HAP-1 (cell line): ENCODE results near the gene MARCHF4.
A peak's percentile ranks its signal among the peaks of the same experiment; 100 is the strongest.

Source experiments
- DNase-seq, 2 experiments: peaks; one replicate each; pipeline ENCODE4 v3.0.0-alpha.2; 2016 to 2020; ENCODE audit warnings: low spot score in 2 of 2
- H3K27me3 ChIP-seq: fragments of 250-450 bp; sonication (Bioruptor Pico); 2 replicates; pipeline ENCODE4 v1.5.1; 2020; ENCODE audit warnings: low read depth, mild to moderate bottlenecking, moderate library complexity
- H3K36me3 ChIP-seq: fragments of 250-450 bp; sonication (Bioruptor Pico); replicated peaks from 2 replicates; pipeline ENCODE4 v1.5.1; 2020; ENCODE audit warnings: mild to moderate bottlenecking
- H3K4me1 ChIP-seq: fragments of 250-450 bp; sonication (Bioruptor Pico); 2 replicates; pipeline ENCODE4 v1.5.1; 2020; ENCODE audit warnings: mild to moderate bottlenecking
- H3K4me3 ChIP-seq: fragments of 250-450 bp; sonication (Bioruptor Pico); 2 replicates; pipeline ENCODE4 v1.5.1; 2020; ENCODE audit warnings: mild to moderate bottlenecking, moderate library complexity
- H3K9me3 ChIP-seq: fragments of 250-450 bp; sonication (Bioruptor Pico); 2 replicates; pipeline ENCODE4 v1.5.1; 2020; ENCODE audit warnings: mild to moderate bottlenecking, moderate library complexity
- in situ Hi-C: fragments of 300-500 bp; cut with MboI; formaldehyde crosslinking; loops from 3 replicates; pipeline ENCODE4 v1.14.3; 2020; ENCODE audit warnings: low sequenced_read_pairs, inconsistent platforms, mixed read lengths

Gene MARCHF4

DNA sequence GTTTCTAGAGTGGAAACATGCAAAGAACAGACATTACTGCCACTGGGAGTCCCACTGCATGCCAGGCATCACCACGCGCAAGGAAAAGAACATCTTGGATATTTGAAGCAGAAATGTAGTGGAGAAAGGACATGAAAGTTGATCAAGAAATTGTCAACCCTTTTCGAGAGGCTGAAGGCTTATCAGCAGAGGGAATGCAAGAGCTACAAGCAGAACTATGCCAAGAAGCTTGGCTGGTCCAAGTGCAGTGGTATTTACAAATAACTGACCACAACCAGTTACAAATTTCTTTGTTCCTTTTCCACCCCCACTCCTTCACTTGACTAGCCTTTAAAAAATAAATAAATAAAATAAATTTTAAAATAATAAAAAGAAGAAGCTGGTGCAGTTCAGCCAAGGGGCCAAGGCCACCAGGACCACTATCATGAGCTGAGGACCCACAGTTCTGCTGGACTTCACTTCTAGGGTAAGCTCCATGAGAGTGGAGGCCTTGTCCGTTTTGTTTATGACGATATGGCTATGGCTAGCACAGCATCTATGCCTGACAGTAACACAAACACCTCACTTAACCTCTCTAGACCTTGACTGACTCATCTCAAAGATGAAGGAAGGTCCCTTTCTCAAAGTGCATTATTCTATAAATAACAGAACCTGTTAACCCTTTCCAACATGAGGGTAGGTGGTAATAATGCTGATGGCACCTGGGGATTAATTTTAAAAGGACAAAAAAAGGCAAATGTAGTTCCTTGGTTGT is 20.9 kb downstream of the MARCHF4 start:
- no peak overlapping the region for H3K4me3 ChIP-seq
- H3K27me3 ChIP-seq, result no peaks in the 10 kb centered on the region; the same call in 1 of the 2 replicates
- in situ Hi-C loops, result no loop called here
- no peaks in the 10 kb centered on the region for H3K9me3 ChIP-seq
- H3K36me3 ChIP-seq, result no peaks in the 10 kb centered on the region
- H3K4me1 ChIP-seq, result no peaks in the 10 kb centered on the region
- no peak for DNase-seq

DNA sequence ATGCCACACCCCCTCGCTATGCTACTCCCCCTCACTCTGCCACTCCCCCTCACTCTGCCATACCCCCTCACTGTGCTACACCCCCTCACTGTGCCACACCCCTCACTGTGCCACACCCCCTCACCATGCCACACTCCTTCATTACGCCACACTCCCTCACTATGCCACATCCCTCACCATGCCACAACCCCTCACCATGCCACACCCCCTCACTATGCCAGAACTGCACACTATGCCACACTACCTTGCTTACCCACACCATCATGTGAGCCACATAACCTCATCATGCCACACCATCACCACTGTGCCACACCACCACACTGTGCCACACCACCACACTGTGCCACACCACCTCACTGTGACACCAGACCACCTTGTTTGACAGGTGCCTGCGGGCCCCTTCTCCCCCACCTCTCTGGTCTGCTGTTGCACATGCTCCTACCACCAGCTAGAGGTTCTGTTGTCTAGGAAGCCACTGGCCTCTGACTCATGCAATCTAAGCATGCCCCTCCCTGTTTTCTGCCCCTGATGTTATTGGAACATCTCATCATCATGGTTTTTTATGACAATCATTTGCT is 22.0 kb downstream of the MARCHF4 start:
- no peaks in the 10 kb centered on the region; the same call in 1 of the 2 replicates for H3K27me3 ChIP-seq
- no peak overlapping the region for H3K4me3 ChIP-seq
- in situ Hi-C loops, result no loop called here
- H3K4me1 ChIP-seq, result no peaks in the 10 kb centered on the region
- no peaks in the 10 kb centered on the region for H3K9me3 ChIP-seq
- H3K36me3 ChIP-seq, result no peaks in the 10 kb centered on the region
- DNase-seq, result no peak

DNA sequence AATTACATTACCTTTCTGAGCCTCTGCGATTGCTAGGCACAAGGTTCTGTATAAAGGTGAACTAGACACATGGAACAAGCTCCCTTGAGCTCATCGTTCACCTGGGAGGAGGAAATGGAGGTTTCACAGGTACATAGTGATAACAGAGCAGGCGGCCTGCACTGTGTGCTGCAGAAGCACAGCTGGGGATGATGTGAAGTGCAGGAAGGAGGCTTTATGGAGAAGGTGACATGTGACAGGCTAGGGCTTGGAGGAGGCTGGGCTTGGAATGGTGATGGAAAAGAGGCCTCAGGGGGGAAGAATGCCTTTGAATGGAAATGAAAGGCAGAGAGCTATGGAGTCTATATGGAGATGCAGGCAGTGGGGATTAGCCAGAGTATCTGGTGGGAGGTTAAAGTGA is 22.9 kb downstream of the MARCHF4 start:
- in situ Hi-C loops, result no loop called here
- Histone ChIP-seq H3K27me3 (no peaks in the 10 kb centered on the region), H3K4me1 (no peaks in the 10 kb centered on the region), H3K9me3 (no peaks in the 10 kb centered on the region), H3K4me3 (no peak overlapping the region), H3K36me3 (no peaks in the 10 kb centered on the region)
- no peak for DNase-seq

DNA sequence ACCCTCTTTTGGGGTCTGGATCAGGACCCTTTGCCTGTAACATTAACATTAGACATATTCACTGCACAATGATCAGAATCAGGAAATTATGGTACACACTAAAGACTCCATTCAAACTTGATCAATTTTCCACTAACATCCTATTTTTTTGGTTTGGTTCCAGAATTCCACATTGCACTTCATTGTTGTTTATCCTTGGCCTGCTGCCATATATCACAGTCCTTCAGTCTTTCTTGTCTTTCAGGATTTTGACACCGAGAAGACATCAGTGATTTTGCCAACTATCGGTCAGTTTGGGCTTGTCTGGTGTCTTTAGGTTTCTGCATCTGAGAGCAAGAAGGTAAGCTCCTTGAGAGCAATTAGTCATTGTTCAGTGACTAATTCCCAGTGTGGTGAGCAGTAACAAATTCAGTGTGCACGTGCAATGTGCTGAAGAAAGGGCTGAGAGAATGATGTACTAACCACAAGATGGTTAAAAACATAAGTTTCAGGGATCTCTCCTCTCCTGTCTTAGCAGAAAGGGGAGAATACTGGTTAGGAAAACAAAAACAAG is 23.5 kb downstream of the MARCHF4 start:
- no peaks in the 10 kb centered on the region for H3K36me3 ChIP-seq
- no peak overlapping the region for H3K4me3 ChIP-seq
- H3K4me1 ChIP-seq, result no peaks in the 10 kb centered on the region
- H3K27me3 ChIP-seq, result no peaks in the 10 kb centered on the region
- no peaks in the 10 kb centered on the region for H3K9me3 ChIP-seq
- DNase-seq, result no peak
- in situ Hi-C loops, result no loop called here

DNA sequence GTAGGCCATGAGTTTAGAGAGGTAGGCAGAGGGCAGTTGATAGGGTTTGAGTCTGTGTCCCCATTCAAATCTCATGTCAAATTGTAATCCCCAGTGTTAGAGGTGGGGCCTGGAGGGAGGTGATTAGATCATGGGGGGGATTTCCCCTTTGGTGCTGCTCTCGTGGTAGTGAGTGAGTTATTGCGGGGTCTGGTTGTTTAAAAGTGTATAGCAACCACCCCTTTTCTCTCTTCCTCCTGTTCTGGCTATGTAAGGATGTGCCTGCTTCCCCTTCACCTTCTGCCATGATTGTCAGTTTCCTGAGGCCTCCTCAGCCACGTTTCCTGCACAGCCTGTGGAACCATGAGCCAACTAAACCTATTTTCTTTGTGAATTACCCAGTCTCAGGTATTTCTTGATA is 25.5 kb downstream of the MARCHF4 start:
- Histone ChIP-seq H3K4me1 (no peaks in the 10 kb centered on the region), H3K27me3 (no peaks in the 10 kb centered on the region), H3K4me3 (no peak overlapping the region), H3K36me3 (no peaks in the 10 kb centered on the region), H3K9me3 (no peaks in the 10 kb centered on the region)
- in situ Hi-C loops, result no loop called here
- DNase-seq, result no peak

DNA sequence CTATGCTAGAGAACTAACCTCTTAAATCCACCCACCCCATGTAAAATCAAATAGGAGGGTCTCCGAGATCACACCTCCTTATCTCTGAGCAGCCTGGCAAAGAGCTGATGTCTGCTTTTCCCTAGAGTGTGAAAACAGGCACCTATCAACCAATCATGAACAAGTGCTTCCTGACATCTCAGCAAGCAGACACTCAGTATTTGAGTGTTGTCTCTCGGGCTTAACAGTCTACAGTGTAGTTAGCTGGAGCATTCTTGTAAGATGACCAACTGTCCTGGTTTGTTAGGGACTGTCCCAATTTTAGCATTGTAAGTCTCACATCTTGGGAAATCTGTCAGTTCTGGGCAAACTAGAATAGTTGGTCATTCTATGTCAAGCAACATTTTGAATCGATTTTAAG is 26.4 kb downstream of the MARCHF4 start:
- in situ Hi-C loops, result no loop called here
- H3K4me3 ChIP-seq, result no peak overlapping the region
- H3K9me3 ChIP-seq, result no peaks in the 10 kb centered on the region
- no peaks in the 10 kb centered on the region for H3K27me3 ChIP-seq
- H3K36me3 ChIP-seq, result no peaks in the 10 kb centered on the region
- no peak for DNase-seq
- H3K4me1 ChIP-seq, result no peaks in the 10 kb centered on the region

DNA sequence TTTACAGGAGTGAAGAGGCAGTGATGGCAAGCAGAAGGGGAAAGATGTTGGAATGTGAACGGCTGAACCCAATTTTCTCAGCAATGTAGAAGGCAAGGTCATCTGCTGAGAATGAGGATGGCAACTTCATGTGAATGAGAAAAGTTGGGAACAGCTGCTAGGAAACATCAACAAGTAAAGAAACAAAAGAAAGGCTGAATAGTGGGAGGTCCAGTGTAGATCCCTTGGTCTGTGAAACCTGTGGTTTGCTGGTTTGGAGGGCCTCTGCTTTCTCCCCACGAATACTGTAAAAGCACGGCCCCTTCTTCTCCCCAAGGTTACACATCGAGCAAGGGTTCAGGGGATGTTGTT is 27.4 kb downstream of the MARCHF4 start:
- Histone ChIP-seq H3K27me3 (no peaks in the 10 kb centered on the region), H3K36me3 (no peaks in the 10 kb centered on the region), H3K4me3 (no peak overlapping the region), H3K9me3 (no peaks in the 10 kb centered on the region), H3K4me1 (peaks cover 4% of the 10 kb centered on the region)
- no peak for DNase-seq
- in situ Hi-C loops, result no loop called here

DNA sequence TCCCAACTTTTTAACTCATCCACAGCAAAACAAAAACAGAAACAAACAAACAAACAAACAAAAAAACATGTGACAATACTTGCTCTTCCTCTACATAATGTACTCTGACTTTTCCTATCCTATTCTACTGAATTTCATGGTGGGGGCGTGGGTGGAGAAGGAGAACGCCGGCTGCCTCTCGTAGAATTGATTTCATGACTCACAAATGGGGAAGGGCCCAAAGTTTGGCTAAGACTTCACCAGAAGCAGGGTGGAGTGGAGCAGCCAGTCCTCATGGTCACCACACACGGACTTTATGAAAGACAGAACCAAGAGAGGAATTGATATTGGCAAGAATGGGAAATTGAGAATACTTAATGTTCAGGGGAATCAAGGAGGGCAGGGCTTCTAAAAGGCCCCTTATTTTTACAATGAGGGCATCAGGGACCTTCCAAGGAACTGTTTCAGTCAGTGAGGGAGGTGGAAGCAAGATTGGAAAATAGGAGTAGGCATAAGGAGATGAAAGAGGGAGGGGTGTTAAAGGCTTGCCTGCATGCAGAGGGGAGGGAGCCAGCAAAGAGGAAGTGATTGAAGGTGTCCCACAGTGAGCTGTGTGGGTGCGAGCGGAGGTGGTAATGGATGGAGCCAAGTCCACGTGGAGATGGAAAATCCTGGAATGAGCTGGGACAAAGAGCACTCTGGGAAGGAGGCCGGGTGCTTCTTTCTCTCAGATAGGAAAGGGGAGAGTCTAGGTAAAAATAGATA is 27.9 kb downstream of the MARCHF4 start:
- Histone ChIP-seq H3K4me1 (peaks cover 10% of the 10 kb centered on the region), H3K27me3 (no peaks in the 10 kb centered on the region), H3K36me3 (no peaks in the 10 kb centered on the region), H3K9me3 (no peaks in the 10 kb centered on the region), H3K4me3 (no peak overlapping the region)
- in situ Hi-C loops, result no loop called here
- no peak for DNase-seq

DNA sequence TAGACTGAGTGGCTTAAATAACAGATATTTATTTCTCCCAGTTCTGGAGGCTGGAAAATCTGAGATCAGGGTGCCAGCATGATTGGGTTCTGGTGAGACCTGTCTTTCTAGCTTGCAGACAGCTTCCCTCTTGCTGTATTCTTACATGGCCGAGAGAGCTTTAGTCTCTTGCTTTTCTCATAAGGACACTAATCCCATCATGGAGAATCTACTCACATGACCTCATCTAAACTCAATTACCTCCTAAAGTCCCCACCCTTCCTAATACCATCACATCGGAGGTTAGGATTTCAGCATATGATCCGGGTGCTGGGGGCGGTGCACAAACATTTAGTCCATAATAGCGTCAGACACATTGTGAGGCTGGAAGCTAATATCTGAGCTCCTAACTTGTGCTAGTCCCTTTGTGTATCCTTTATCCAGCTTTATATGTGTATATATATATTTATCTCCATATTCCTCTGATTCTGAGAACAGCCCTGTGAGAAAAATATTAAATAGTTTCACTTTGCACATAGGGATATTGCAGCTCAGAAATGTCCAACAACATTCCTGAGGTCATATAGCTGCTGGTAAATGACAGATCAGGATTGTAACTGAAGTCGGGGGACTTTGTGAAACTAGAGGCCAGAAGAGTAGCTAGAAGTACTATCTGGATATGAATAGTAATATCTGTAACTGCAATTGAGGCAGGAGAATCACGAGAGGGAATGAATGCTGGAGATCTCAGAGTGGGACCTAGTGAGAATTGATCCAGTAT is 28.9 kb downstream of the MARCHF4 start:
- peaks cover 11% of the 10 kb centered on the region for H3K4me1 ChIP-seq
- no peak for DNase-seq
- no peaks in the 10 kb centered on the region for H3K36me3 ChIP-seq
- H3K9me3 ChIP-seq, result no peaks in the 10 kb centered on the region
- no peak overlapping the region for H3K4me3 ChIP-seq
- H3K27me3 ChIP-seq, result no peaks in the 10 kb centered on the region
- in situ Hi-C loops, result no loop called here

DNA sequence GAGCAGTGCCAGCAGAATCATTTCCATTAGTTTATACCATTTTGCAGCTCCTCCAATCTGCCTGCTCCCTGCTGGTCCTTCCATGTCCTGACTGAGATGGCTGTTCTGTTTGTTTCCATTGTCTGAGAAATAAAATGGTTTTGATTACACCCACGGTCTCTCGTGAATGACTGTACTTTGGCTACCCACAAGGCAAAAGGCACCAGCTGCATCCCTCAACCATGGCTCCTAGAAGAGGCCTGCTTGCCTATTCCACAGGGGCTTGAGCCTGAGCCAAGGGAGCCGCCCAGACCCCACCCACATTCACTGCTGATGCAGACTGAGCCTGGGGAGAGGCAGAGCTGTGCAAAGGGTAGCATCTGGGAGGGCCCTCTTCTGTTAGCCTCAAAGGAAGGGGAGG is 31.2 kb downstream of the MARCHF4 start:
- Histone ChIP-seq H3K36me3 (no peaks in the 10 kb centered on the region), H3K4me1 (peaks cover 11% of the 10 kb centered on the region), H3K27me3 (no peaks in the 10 kb centered on the region), H3K4me3 (no peak overlapping the region), H3K9me3 (no peaks in the 10 kb centered on the region)
- no peak for DNase-seq
- in situ Hi-C loops, result no loop called here

DNA sequence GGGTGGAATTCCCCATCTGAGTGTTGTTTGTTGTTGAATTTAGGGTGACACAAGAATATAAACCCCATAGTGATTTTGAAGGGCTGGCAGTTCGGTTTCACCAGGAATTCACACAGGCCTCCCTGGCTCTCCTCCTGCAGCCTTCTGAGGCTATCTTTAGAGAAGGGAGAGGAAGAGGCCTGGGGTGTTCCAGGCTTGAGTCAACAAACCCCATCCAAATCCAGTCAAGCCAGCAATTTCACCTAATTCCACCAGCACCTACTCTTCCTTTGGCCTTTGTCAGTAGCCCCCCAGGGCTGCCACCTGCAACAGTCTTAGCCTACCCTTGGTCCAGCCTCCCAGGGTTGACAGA is 32.0 kb downstream of the MARCHF4 start:
- Histone ChIP-seq H3K4me3 (no peak overlapping the region), H3K4me1 (peaks cover 14% of the 10 kb centered on the region), H3K36me3 (no peaks in the 10 kb centered on the region), H3K9me3 (no peaks in the 10 kb centered on the region), H3K27me3 (no peaks in the 10 kb centered on the region)
- no peak for DNase-seq
- in situ Hi-C loops, result no loop called here

DNA sequence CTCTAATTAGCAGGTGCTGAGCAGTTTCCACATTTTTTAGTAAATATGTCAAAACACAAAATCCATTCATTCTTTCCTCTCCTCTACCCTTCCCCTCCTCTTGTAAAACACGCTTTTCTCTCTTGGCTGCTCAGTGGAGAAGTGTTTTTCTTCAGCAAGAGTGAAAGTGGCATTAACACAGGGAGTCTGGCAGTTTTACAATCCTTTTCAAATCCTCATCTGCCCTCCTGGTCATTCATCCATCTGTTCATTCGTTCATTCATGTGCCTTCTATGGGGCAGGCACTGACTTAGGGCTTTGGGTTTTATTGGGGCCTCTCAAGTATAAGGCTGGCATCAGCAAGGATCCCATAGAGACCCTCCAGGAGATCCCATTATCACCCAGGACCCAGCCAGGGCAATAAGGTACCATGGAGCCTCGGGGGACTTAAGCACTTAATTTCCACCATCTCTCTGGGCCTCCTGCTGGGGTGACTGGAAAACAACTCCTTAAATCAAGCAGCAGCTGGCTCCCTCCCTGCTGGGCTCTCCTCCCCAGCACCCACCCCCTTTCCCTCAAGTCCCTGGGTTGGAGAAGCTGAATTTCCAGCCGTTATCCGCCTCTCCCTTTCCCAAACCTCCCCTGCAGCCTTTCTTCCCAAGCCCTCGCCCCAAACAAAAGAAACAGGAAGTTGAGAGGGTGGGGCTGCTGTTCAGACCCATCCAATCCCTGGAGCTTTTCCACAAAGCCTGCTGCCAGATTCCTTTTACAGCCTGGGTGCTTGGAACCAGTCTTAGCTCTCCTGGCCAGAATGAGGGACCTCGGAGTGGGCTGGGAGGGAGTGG is 32.6 kb downstream of the MARCHF4 start:
- peaks cover 19% of the 10 kb centered on the region for H3K4me1 ChIP-seq
- no peaks in the 10 kb centered on the region for H3K27me3 ChIP-seq
- H3K36me3 ChIP-seq, result no peaks in the 10 kb centered on the region
- H3K9me3 ChIP-seq, result no peaks in the 10 kb centered on the region
- DNase-seq, result peak; percentile 64 to 77
- in situ Hi-C loops, result no loop called here
- H3K4me3 ChIP-seq, result no peak overlapping the region

DNA sequence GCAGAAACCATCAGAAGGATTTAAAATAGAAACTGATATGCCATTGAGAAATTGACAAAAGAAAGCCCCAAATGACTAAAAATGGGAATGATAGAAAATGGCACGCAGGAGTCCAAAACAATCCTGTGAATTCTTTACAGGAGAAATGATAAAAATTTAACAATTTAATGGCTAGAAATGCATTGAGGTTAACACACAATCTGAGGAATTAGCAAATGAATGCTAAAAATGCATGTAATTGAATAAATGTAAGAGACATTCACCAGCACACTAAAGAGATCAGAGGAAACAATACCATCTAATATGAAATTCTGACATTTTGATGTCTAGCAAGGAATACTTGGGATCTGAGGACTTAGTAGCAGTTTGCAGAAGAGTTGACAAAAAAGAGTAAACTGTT is 37.0 kb downstream of the MARCHF4 start:
- Histone ChIP-seq H3K4me1 (peaks cover 20% of the 10 kb centered on the region), H3K27me3 (peaks cover 9% of the 10 kb centered on the region; the same call in 1 of the 2 replicates), H3K36me3 (no peaks in the 10 kb centered on the region), H3K9me3 (no peaks in the 10 kb centered on the region), H3K4me3 (no peak overlapping the region)
- peak in 1 of 2 experiments; percentile 78 for DNase-seq
- in situ Hi-C loops, result no loop called here
